IgD-negative memory B cell (primary cell): ENCODE measurements around the gene GUCA1A. TPM values are rescaled to one million over a fixed set of nuclear protein-coding genes. Genes with fewer than 3 reads are reported as not detected.
"Not testable (repeated sequence)": the region's sequence is repeated elsewhere in the genome, so short reads cannot be mapped to it uniquely, and the experiment has no call there.

ENCODE experiments used
- H3K27ac Mint-ChIP-seq, 3 donors: one replicate each; pipeline ENCODE4 v1.8.0; 2020 to 2022; ENCODE audit warnings: mild to moderate bottlenecking in 3 of 3, mixed read lengths in 3 of 3, moderate library complexity in 1 of 3
- H3K27me3 Mint-ChIP-seq: one replicate; pipeline ENCODE4 v1.8.0; 2021; ENCODE audit warnings: mixed read lengths
- H3K36me3 Mint-ChIP-seq: one replicate; pipeline ENCODE4 v1.8.0; 2020; ENCODE audit warnings: mild to moderate bottlenecking, mixed read lengths
- H3K4me1 Mint-ChIP-seq, 3 donors: one replicate each; pipeline ENCODE4 v1.8.0; 2020 to 2022; ENCODE audit warnings: mixed read lengths in 3 of 3, mild to moderate bottlenecking in 1 of 3
- H3K4me3 Mint-ChIP-seq, 4 donors: one replicate each; pipeline ENCODE4 v1.8.0; 2020 to 2022; ENCODE audit warnings: mild to moderate bottlenecking in 4 of 4, mixed read lengths in 4 of 4, moderate library complexity in 3 of 4
- H3K9me3 Mint-ChIP-seq, 3 donors: one replicate each; pipeline ENCODE4 v1.8.0; 2020 to 2021; ENCODE audit warnings: mixed read lengths in 3 of 3, mild to moderate bottlenecking in 1 of 3
- polyA plus RNA-seq: library from polyadenylated mRNA; unstranded; fragments of 300-500 nt; fragmentation: Illumina TruSeq; gene quantifications from one replicate; pipeline ENCODE4 v1.2.3, GENCODE V29; 2021

The GUCA1A gene
- polyA plus RNA-seq, 1 donor from 2014 or later = not detected

DNA sequence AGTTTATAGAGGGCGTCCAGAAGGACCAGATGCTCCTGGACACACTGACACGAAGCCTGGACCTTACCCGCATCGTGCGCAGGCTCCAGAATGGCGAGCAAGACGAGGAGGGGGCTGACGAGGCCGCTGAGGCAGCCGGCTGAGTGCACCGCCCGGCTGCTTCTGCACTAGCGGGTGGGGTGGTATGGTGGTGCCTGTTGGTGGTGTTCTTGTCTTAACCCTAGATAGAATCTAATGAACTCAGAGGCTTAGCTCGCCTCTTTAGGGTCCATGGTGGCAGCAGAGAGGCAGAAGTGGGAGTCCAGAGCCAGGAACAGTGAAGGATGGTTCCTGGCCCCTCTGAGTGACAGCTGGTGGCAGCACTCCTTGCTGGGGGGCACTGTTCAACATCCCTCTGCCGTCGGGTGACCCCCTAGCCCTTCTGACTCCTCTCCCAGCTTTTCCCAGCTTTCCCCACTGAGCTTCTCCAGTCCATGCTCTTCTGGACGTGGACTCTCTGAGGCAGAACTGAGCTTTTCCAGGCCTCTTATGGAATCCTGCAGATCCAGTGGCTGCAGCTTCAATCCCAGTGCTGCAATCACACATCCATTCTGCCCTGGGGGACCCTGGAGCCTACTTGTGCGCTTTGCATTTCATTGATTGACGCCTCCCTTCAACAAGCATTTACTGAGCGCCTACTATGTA lies 6.2 kb downstream of the GUCA1A start:
- H3K4me3 Mint-ChIP-seq = no peak overlapping the region
- H3K27ac Mint-ChIP-seq = no peak overlapping the region
- peaks cover 2% of the 10 kb centered on the region for H3K27me3 Mint-ChIP-seq
- H3K4me1 Mint-ChIP-seq = peaks cover 0 to 2% (median 0%) of the 10 kb centered on the region in 3 donors
- no peaks in the 10 kb centered on the region for H3K9me3 Mint-ChIP-seq
- H3K36me3 Mint-ChIP-seq = peaks cover 2% of the 10 kb centered on the region

DNA sequence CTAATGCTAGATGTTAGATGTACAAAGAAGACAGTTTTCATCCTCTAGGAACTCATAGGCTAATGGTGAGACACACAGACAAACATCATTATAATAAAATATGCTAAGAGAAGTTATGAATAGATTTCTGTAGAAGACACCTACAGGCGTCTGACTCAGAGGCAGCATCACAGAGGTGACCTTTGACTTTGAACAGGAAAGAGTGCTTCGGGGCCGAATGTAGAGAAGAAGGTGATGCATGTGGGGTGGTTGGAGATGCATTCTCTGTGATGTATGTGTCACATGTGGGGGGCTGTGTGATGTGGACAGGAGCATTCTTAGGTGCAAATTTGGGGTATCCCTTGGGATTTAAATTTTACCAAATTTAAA lies 6.8 kb downstream of the GUCA1A start:
- H3K9me3 Mint-ChIP-seq = no peaks in the 10 kb centered on the region

DNA sequence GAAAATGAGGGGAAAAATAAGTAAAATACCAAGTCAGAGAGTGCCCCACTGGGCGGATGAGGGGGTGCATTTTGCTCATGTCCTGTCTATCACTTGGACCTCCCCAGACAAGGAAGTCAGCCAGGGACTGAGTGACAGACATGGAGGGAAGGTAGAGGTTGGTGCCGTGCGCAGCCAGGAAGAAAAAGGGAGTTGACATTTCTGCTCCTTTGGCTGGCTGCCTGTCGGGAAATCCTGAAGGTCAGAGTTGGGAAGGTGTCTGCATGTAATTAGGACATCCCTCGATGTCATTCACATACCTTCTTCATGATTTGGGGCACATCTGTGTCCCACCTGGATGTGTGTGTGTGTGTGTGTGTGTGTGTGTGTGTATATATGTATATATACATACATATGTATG lies 8.9 kb downstream of the GUCA1A start:
- Mint-ChIP-seq H3K27ac (peak overlapping the region in 1 of 3 donors; percentile 89), H3K9me3 (no peaks in the 10 kb centered on the region), H3K27me3 (peaks cover 4% of the 10 kb centered on the region), H3K4me1 (peaks cover 0 to 2% (median 0%) of the 10 kb centered on the region in 3 donors), H3K36me3 (peaks cover 2% of the 10 kb centered on the region), H3K4me3 (no peak overlapping the region)

More for the DNA sequence above, 6.8 kb downstream of the GUCA1A start:
- Mint-ChIP-seq H3K4me3 (no peak overlapping the region), H3K27ac (no peak overlapping the region), H3K36me3 (peaks cover 2% of the 10 kb centered on the region), H3K4me1 (peaks cover 0 to 2% (median 0%) of the 10 kb centered on the region in 3 donors), H3K27me3 (peaks cover 2% of the 10 kb centered on the region)

DNA sequence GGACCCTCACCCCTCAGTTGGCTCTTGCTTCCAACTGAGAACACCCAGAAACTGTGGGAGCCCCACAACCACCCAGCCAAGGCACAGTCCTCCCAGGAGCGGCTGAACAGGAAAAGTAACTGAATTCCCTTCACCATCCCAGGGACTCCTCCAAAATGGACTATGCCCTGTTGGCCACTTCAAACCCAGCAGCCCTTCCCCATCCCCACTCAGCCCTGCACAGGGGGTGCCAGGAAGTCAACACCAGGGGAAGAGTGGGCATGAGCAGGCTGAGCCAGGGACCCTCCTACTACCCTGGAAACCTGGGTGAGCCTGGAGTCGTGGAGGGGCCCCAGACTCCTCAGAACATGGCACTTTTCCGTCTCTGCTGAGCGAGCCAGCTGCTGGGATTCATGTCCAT lies 11.3 kb downstream of the GUCA1A start:
- no peaks in the 10 kb centered on the region for H3K9me3 Mint-ChIP-seq
- peaks cover 2% of the 10 kb centered on the region for H3K27me3 Mint-ChIP-seq
- no peak overlapping the region for H3K27ac Mint-ChIP-seq
- peaks cover 9% of the 10 kb centered on the region for H3K36me3 Mint-ChIP-seq
- H3K4me3 Mint-ChIP-seq = no peak overlapping the region
- H3K4me1 Mint-ChIP-seq = no peaks in the 10 kb centered on the region

DNA sequence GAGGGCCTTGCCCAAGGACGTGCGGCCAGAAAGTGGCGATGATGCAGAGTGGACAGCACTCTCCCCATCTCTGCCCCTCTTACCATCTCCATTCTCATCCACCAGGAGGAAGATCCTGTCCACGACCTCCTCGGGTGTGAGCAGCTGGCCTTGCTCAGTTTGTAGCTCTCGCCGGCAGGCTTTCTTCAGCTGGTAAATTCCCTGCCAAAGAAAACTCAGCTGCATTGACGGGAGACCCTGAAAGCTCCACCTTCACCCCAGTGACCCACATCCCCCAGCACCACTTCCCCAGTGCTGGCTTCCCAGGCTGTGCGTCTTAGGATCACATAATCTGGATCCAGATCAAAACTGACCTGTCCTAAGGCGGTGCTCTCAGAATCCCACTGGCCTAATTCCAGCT lies 12.4 kb downstream of the GUCA1A start:
- peaks cover 9% of the 10 kb centered on the region for H3K36me3 Mint-ChIP-seq
- H3K4me1 Mint-ChIP-seq = no peaks in the 10 kb centered on the region
- H3K27me3 Mint-ChIP-seq = peaks cover 2% of the 10 kb centered on the region

DNA sequence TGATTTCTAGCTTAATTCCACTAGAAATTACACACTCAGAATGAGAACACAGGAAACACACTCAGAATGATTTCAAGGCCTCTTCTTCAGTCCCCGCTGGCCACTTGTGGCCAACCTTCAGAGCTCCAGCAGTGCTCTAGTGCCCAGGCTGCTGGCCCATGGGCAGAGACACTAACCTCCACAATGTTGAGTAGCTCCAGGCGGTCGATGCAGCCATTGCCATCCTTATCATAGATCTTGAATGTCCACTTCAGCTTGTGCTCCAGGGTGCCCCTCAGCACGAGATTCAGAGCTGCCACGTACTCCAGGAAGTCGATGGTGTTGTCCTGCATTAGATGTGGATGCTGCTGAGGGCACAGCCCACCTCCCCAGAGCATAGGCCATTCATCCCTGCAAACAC lies 15.2 kb downstream of the GUCA1A start:
- Mint-ChIP-seq H3K36me3 (peaks cover 12% of the 10 kb centered on the region), H3K27me3 (peaks cover 2% of the 10 kb centered on the region), H3K4me1 (no peaks in the 10 kb centered on the region), H3K4me3 (no peak overlapping the region), H3K9me3 (no peaks in the 10 kb centered on the region), H3K27ac (no peak overlapping the region)

More for the DNA sequence above, 12.4 kb downstream of the GUCA1A start:
- H3K9me3 Mint-ChIP-seq = no peaks in the 10 kb centered on the region
- H3K4me3 Mint-ChIP-seq = no peak overlapping the region
- peak overlapping the region in 1 of 3 donors; percentile 67 for H3K27ac Mint-ChIP-seq

DNA sequence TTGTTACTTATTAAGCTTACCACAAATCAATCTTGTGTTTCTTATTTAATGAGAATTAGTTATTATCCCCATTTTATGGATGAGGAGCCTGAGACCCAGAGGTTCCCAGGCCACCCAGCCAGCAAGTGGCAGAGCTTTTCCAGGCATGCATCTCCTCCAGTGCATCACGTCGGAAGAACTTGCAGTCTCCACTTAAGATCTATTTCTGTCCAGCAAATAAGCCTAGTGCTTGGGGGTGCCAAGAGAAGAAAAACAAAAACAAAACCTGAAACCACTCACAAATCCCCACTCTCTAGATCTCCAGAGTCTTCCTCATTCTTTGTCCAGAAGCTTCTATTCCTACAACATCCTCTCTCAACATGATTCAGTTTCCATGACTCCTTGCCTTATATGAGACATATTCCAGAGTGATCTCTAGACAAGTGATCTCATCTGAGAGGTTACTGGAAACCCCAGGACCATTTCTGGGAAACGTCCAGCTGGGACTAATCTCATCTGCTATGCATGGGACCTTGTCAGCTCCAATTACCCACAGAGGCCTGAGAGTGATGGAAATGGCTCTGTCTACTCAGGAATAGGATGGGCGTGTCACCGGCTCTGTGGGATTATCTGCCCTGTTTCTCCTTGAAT lies 17.5 kb downstream of the GUCA1A start:
- peak overlapping the region in 1 of 3 donors; percentile 16 for H3K27ac Mint-ChIP-seq
- peaks cover 0 to 2% (median 0%) of the 10 kb centered on the region in 3 donors for H3K4me1 Mint-ChIP-seq
- peaks cover 12% of the 10 kb centered on the region for H3K36me3 Mint-ChIP-seq
- H3K27me3 Mint-ChIP-seq = peaks cover 2% of the 10 kb centered on the region
- no peaks in the 10 kb centered on the region for H3K9me3 Mint-ChIP-seq
- no peak overlapping the region for H3K4me3 Mint-ChIP-seq

DNA sequence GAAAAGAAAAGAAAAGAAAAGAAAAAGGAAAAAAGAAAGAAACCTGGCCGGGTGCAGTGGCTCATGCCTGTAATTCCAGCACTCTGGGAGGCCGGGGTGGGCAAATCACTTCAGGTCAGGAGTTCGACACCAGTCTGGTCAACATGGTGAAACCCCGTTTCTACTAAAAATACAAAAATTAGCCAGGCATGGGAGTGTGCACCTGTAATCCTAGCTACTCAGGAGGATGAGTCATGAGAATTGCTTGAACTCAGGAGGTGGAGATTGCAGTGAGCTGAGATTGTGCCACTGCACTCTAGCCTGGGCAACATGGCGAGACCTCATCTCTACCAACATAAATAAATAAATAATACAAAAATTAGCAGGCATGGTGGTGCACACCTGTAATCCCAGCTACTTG lies 19.2 kb downstream of the GUCA1A start:
- not testable (repeated sequence) for H3K9me3 Mint-ChIP-seq, H3K27me3 Mint-ChIP-seq, H3K4me1 Mint-ChIP-seq, H3K4me3 Mint-ChIP-seq, H3K27ac Mint-ChIP-seq
- H3K36me3 Mint-ChIP-seq = peaks cover 14% of the 10 kb centered on the region

DNA sequence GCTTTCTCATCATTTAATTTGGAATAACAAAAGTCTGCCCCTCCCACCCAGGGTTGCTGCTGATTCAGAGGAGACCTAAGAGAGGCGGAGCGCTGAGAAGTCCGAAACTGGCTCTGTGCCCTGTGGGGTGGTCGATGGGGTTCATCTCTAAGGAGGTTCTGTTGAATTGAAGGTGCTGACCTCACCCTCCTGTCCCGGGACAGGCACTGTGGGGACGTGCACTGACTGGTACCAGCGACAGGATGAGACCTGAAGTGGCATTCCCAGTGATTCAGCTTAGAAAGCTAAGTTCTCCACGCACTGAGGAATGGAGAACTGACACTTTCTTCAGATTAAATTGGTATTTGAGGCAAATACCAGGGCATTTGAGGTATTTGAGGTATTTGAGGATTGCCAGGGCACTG lies 20.3 kb downstream of the GUCA1A start:
- H3K36me3 Mint-ChIP-seq = peaks cover 14% of the 10 kb centered on the region
- H3K27me3 Mint-ChIP-seq = no peaks in the 10 kb centered on the region

DNA sequence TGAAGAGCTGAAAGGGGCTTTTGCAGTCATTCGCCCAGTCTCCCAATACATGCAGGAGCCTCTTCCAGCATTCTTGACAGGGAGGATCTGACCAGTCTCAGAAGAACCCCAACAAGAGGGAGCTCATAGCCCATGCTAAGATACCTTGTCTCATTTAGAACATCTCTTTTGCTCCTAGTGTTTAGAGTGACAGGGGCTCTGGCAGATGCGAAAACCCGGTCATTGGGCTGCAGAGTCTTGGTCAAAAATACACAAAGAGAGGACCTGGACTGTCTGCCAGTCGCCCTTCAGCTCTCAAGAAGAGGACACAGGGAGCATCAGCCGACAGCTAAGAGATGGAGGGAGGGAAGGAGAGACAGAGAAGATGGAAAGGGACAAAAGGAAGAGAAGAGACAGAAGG lies 20.9 kb downstream of the GUCA1A start:
- no peak overlapping the region for H3K27ac Mint-ChIP-seq
- peak overlapping the region in 1 of 4 donors; percentile 33 for H3K4me3 Mint-ChIP-seq
- H3K9me3 Mint-ChIP-seq = no peaks in the 10 kb centered on the region
- H3K4me1 Mint-ChIP-seq = peaks cover 0 to 3% (median 0%) of the 10 kb centered on the region in 3 donors
- no peaks in the 10 kb centered on the region for H3K27me3 Mint-ChIP-seq
- H3K36me3 Mint-ChIP-seq = peaks cover 9% of the 10 kb centered on the region

More for the DNA sequence above, 20.3 kb downstream of the GUCA1A start:
- H3K4me1 Mint-ChIP-seq = peaks cover 0 to 3% (median 0%) of the 10 kb centered on the region in 3 donors
- no peak overlapping the region for H3K4me3 Mint-ChIP-seq
- H3K9me3 Mint-ChIP-seq = no peaks in the 10 kb centered on the region
- H3K27ac Mint-ChIP-seq = no peak overlapping the region

DNA sequence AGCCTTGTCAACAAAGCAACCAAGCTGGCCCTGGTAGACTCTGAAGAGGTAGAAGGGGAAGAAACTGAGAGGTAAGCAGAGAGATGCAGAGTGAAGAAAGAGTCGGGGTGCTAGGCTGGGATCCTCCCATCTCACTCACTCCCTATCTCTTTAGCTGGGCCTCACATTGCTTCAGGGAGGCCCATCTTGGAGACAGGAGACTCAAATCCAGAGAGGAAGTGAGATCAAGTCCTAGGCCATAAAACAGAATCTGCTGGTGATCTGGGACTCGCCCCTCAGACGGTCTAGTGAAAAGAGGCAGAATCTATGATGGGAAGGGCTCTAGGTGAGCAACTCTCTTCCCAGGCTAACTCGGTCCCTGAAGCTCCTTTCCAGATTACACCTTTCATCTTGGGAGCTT lies 22.3 kb downstream of the GUCA1A start:
- Mint-ChIP-seq H3K4me3 (no peak overlapping the region), H3K27me3 (no peaks in the 10 kb centered on the region), H3K36me3 (peaks cover 10% of the 10 kb centered on the region), H3K4me1 (peaks cover 0 to 3% (median under 1%) of the 10 kb centered on the region in 3 donors), H3K9me3 (no peaks in the 10 kb centered on the region), H3K27ac (no peak overlapping the region)

DNA sequence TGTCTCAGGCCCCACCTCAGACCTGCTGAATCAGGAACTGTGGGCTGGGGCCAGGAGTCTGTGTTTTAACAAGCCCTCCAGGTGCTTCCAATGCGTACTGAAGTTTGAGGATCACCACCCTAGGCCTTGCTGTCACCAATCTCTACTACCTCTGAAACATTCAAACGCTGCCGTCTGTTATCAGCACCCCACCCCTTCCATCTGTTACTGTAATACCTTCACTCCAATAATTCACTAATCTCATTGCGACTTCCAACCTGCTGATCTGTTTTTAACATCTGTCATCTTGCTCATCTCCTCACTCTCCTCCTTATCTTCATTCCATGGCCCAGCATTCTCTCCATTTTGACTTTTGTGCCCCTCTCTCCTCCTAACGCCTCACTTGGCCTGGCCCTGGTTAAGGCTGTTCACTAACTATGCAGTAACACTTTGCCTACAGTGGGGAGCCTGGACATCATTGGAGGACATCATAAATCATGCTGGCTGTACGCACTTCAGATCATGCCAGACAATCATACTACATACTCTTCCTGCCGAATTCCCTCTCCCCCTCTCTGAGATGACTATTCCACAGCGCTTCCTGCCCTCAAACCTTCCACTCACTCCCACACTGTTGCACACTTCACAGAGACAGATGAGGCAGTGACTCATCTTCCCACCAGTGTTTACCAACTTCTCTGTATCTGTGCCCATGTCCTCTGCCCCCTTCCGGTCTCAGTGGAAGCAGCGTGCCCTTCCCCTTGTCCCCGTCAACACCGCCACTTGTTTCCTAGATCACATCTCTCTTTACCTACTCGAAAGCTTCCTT lies 24.6 kb downstream of the GUCA1A start:
- no peaks in the 10 kb centered on the region for H3K9me3 Mint-ChIP-seq
- peaks cover 0 to 3% (median 2%) of the 10 kb centered on the region in 3 donors for H3K4me1 Mint-ChIP-seq
- no peaks in the 10 kb centered on the region for H3K27me3 Mint-ChIP-seq
- H3K27ac Mint-ChIP-seq = no peak overlapping the region
- no peak overlapping the region for H3K4me3 Mint-ChIP-seq
- H3K36me3 Mint-ChIP-seq = peaks cover 6% of the 10 kb centered on the region

DNA sequence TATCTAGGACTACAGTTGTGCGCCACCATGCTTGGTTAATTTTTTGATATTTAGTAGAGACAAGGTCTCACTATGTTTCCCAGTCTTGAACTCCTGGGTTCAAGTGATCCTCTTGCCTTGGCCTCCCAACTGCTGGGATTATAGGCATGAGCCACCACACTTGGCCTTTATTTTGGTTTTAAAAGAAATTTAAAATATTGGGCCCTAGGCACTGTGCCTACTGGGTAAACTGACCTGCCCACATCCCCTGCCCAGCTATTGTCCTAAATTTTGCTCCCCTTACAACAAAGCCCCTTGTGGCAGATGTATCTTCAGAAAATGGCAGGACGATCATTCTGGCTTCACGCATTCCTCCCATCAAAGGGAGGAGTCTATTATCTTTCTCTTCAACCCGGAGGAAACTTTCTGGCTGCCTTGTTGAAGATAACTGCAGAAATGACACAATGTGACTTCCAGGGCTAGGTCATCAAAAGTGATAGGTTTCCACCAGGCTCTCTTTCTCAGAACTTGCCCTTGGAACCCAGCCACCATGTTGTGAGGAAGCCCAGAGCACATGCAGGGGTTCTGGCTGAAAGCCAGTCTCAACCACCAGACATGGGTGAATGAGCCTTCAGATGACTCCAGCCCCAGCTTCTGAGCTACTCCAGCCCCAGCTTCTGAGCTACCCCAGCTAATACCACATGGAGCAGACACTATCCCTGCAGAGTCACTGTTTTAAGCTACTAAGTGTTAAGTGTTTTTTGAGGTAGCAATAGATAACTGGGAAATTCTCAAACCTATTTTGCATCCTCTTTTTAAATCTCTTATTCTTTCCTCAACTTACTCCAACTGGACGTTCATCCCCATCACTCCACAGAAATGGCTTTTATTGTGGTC lies 26.2 kb downstream of the GUCA1A start:
- no peak overlapping the region for H3K4me3 Mint-ChIP-seq
- H3K4me1 Mint-ChIP-seq = peaks cover 0 to 2% (median 2%) of the 10 kb centered on the region in 3 donors
- H3K9me3 Mint-ChIP-seq = no peaks in the 10 kb centered on the region
- peaks cover 7% of the 10 kb centered on the region for H3K36me3 Mint-ChIP-seq
- H3K27ac Mint-ChIP-seq = no peak overlapping the region
- H3K27me3 Mint-ChIP-seq = no peaks in the 10 kb centered on the region

DNA sequence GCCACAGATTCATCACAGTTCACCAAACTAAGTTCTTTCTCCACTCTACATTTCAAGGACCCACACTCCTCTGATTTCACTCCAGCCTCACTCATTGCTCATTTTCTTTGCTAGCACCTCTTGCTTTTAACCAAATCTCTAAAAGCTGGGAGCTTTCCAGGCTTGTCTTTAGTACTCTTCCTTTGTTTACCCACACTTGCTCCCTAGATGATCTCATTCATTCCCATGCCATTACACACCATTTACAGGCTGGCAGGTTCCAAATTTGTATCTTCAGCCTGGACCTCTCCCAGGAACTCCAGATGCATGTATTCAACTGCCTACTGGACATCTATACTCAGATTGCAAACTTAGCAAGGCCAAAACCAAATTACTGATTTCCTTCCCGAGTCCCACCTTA lies 26.9 kb downstream of the GUCA1A start:
- Mint-ChIP-seq H3K9me3 (no peaks in the 10 kb centered on the region), H3K36me3 (peaks cover 7% of the 10 kb centered on the region), H3K4me3 (no peak overlapping the region), H3K27me3 (no peaks in the 10 kb centered on the region), H3K4me1 (peaks cover 0 to 2% (median 2%) of the 10 kb centered on the region in 3 donors), H3K27ac (no peak overlapping the region)
